Sigmoid colon (tissue), 7 donors: Measurements from ENCODE around the gene RHEB. TPM values are rescaled to one million over a fixed set of nuclear protein-coding genes. Genes with fewer than 3 reads are reported as not detected.

Experiments used
- DNase-seq: peaks from one replicate; pipeline ENCODE4 v3.0.0-alpha.2; 2019
- H3K27ac ChIP-seq, 4 donors: fragments of 200-600 bp; sonication (generic); one replicate each; pipeline ENCODE4 v1.5.1; 2016 to 2019; ENCODE audit warnings: mild to moderate bottlenecking in 1 of 4
- H3K27me3 ChIP-seq, 3 donors: fragments of 200-600 bp; sonication (generic); one replicate each; pipeline ENCODE4 v1.5.1; 2019; ENCODE audit warnings: mild to moderate bottlenecking in 1 of 3
- H3K36me3 ChIP-seq, 4 donors: fragments of 200-600 bp; sonication (generic); one replicate each; pipeline ENCODE4 v1.5.1; 2016 to 2019
- H3K4me1 ChIP-seq, 4 donors: fragments of 200-600 bp; sonication (generic); one replicate each; pipeline ENCODE4 v1.5.1; 2017 to 2019
- H3K4me3 ChIP-seq, 4 donors: fragments of 200-600 bp; sonication (generic); one replicate each; pipeline ENCODE4 v1.5.1; 2017 to 2019; ENCODE audit warnings: mild to moderate bottlenecking in 2 of 4, moderate library complexity in 1 of 4
- H3K9me3 ChIP-seq, 4 donors: fragments of 200-600 bp in 3 of 4; sonication (generic) in 3 of 4; one replicate each; pipeline versions ENCODE4 v1.5.1 to v1.6.1; 2013 to 2019
- CTCF ChIP-seq, 4 experiments: fragments of 450-650 bp in 3 of 4; fragments of 200-600 bp in 1 of 4; IDR thresholded peaks; one replicate each; pipeline ENCODE4 v1.5.1; 2016 to 2019; ENCODE audit warnings: antibody characterized with exemption in 4 of 4, mild to moderate bottlenecking in 3 of 4, moderate library complexity in 2 of 4
- EP300 ChIP-seq, 4 donors: sonication (generic); formaldehyde crosslinking; IDR thresholded peaks; one replicate each; pipeline ENCODE4 v1.6.1; 2017; ENCODE audit warnings: antibody characterized with exemption in 4 of 4
- POLR2A ChIP-seq, 2 donors: fragments of 450-650 bp; IDR thresholded peaks; one replicate each; pipeline ENCODE4 v1.6.1; 2016; ENCODE audit warnings: antibody characterized with exemption in 2 of 2, mild to moderate bottlenecking in 2 of 2, moderate library complexity in 2 of 2
- POLR2AphosphoS5 ChIP-seq, 4 donors: sonication (generic); formaldehyde crosslinking; IDR thresholded peaks; one replicate each; pipeline ENCODE4 v1.6.1; 2017; ENCODE audit warnings: antibody characterized with exemption in 4 of 4
- WGBS, 2 donors: extraction: QIAGEN DNeasy Blood & Tissue Kit; methylation state at CpG; one replicate each; pipeline ENCODE4 v1.1.7; 2013; 5-methylcytosine and 5-hydroxymethylcytosine counted together
- intact Hi-C: fragments of 100-400 bp; cut with DNase I; formaldehyde crosslinking; loops from one replicate; pipeline ENCODE4 v1.15.1; 2023
- polyA plus RNA-seq, 3 donors: library from polyadenylated mRNA; stranded (reverse); fragments of 200-250 nt; gene quantifications; one replicate each; pipeline ENCODE4 v1.2.3, GENCODE V29; 2013
- total RNA-seq, 4 donors: library from RNA; depleted of rRNA; stranded (reverse); fragments of >200 nt; gene quantifications; one replicate each; pipeline ENCODE4 v1.1.0, GENCODE V29; 2016
- donor health status: healthy with polysubstance abuse.
- donor health status: Bipolar disorder and iron deficiency.
- donor health status: healthy.

RHEB gene
- total RNA-seq (100 to 1,000 TPM; 121 to 162 (median 136) TPM), polyA plus RNA-seq (100 to 1,000 TPM in 1 of 3 donors, 10 to 100 TPM in 2; 48.3 to 110 (median 91.3) TPM)

GRCh38 chr7:151519765-151520418, at the start of gene RHEB:
Gene RHEB, minus strand, starts transcription at chr7:151519895. Its CDS starts 384 bp downstream, at chr7:151519511.
- H3K27ac ChIP-seq = peak within 1 kb of the TSS; percentile 94 to 99 (median 96)
- no peaks in the 10 kb centered on the region for H3K36me3 ChIP-seq
- TF ChIP-seq POLR2A (IDR thresholded peaks at IDR 0.05) (peak; percentile 25 to 47), EP300 (IDR thresholded peaks at IDR 0.05) (peak in 2 of 4 donors; percentile 60 to 76), CTCF (IDR thresholded peaks at IDR 0.05) (no peak), POLR2AphosphoS5 (IDR thresholded peaks at IDR 0.05) (peak; percentile 66 to 86 (median 74))
- 0% methylated on average over 56 to 58 of the region's 66 CpGs for WGBS, 2 donors
- DNase-seq = peak; percentile 100
- no peaks in the 10 kb centered on the region for H3K27me3 ChIP-seq
- H3K9me3 ChIP-seq = no peaks in the 10 kb centered on the region
- H3K4me3 ChIP-seq = peak within 1 kb of the TSS; percentile 72 to 93 (median 80)
- peaks cover 0 to 40% (median 36%) of the 10 kb centered on the region in 4 donors for H3K4me1 ChIP-seq
- intact Hi-C loops = loop anchor here (2.0 to 10.0 kb wide), 4 partner anchors 59 to 237 kb away; no protein-coding TSS in a partner anchor

- Histone ChIP-seq H3K27me3 (no peaks in the 10 kb centered on the region), H3K4me1 (peaks cover 0 to 16% (median 13%) of the 10 kb centered on the region in 4 donors), H3K36me3 (peaks cover 0 to 59% (median 11%) of the 10 kb centered on the region in 4 donors), H3K27ac (peak overlapping the region; percentile 55 to 80 (median 67)), H3K4me3 (no peak overlapping the region), H3K9me3 (no peaks in the 10 kb centered on the region)
- no peak for TF ChIP-seq POLR2A (IDR thresholded peaks at IDR 0.05)
- TF ChIP-seq POLR2AphosphoS5 (IDR thresholded peaks at IDR 0.05) = peak in 2 of 4 donors; percentile 13 to 26
- TF ChIP-seq CTCF (IDR thresholded peaks at IDR 0.05) = no peak
- TF ChIP-seq EP300 (IDR thresholded peaks at IDR 0.05) = no peak
- 83 to 90% methylated on average over 8 of the region's 8 CpGs for WGBS, 2 donors
- intact Hi-C loops = loop anchor here (5.0 to 10.0 kb wide), 3 partner anchors 58 to 190 kb away; no protein-coding TSS in a partner anchor
- peak; percentile 70 for DNase-seq
Measured at GRCh38 chr7:151566897-151567320, 47.2 kb upstream of the RHEB start.

- no peak for TF ChIP-seq EP300 (IDR thresholded peaks at IDR 0.05)
- no peak for TF ChIP-seq CTCF (IDR thresholded peaks at IDR 0.05)
- TF ChIP-seq POLR2AphosphoS5 (IDR thresholded peaks at IDR 0.05) = no peak
- TF ChIP-seq POLR2A (IDR thresholded peaks at IDR 0.05) = no peak
- H3K27ac ChIP-seq = peak overlapping the region in 2 of 4 donors; percentile 66 to 80
- H3K4me1 ChIP-seq = peaks cover 0 to 16% (median 13%) of the 10 kb centered on the region in 4 donors
- H3K36me3 ChIP-seq = peaks cover under 1 to 72% (median 16%) of the 10 kb centered on the region in 4 donors
- no peaks in the 10 kb centered on the region for H3K27me3 ChIP-seq
- H3K4me3 ChIP-seq = no peak overlapping the region
- H3K9me3 ChIP-seq = no peaks in the 10 kb centered on the region
- no peak for DNase-seq
- intact Hi-C loops = loop anchor here (5.0 to 10.0 kb wide), 3 partner anchors 59 to 192 kb away; no protein-coding TSS in a partner anchor
- WGBS, 2 donors = 88 to 93% methylated on average over 9 of the region's 9 CpGs
Measured at GRCh38 chr7:151565541-151565940, 45.8 kb upstream of the RHEB start.

GRCh38 chr7:151560243-151560642, 40.5 kb upstream of the RHEB start:
- Histone ChIP-seq H3K4me1 (no peaks in the 10 kb centered on the region), H3K27ac (no peak overlapping the region), H3K9me3 (no peaks in the 10 kb centered on the region), H3K4me3 (no peak overlapping the region), H3K36me3 (peaks cover 4 to 87% (median 27%) of the 10 kb centered on the region in 4 donors), H3K27me3 (no peaks in the 10 kb centered on the region)
- 88 to 94% methylated on average over 9 of the region's 9 CpGs for WGBS, 2 donors
- intact Hi-C loops = loop anchor here (10.0 kb wide), 1 partner anchor 65 kb away; no protein-coding TSS in a partner anchor
- no peak for DNase-seq
- TF ChIP-seq POLR2AphosphoS5 (IDR thresholded peaks at IDR 0.05) (no peak), EP300 (IDR thresholded peaks at IDR 0.05) (no peak), CTCF (IDR thresholded peaks at IDR 0.05) (no peak), POLR2A (IDR thresholded peaks at IDR 0.05) (no peak)
